ENCODE data around the gene GPR42.

DNA sequence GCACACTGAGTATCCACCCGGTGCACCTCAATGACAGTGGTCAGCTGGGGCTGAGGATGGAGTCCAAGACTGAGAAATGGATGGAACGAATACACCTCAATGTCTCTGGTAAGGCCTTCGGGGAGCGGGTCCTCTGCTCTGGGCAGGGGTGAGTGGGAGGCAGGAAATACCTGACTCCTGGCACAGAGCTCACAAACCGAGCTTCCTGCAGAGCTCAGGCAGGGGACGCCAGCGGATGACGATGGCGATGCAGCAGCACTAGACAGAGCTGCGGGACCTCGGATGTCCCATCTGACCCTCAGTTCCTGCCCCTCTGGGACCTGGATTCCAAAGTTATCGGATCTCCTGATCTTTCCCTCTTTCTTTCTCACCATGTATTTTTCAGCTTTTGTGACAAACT, 38.1 kb upstream of the GPR42 start:
- TF ChIP-seq, protein P1, sequence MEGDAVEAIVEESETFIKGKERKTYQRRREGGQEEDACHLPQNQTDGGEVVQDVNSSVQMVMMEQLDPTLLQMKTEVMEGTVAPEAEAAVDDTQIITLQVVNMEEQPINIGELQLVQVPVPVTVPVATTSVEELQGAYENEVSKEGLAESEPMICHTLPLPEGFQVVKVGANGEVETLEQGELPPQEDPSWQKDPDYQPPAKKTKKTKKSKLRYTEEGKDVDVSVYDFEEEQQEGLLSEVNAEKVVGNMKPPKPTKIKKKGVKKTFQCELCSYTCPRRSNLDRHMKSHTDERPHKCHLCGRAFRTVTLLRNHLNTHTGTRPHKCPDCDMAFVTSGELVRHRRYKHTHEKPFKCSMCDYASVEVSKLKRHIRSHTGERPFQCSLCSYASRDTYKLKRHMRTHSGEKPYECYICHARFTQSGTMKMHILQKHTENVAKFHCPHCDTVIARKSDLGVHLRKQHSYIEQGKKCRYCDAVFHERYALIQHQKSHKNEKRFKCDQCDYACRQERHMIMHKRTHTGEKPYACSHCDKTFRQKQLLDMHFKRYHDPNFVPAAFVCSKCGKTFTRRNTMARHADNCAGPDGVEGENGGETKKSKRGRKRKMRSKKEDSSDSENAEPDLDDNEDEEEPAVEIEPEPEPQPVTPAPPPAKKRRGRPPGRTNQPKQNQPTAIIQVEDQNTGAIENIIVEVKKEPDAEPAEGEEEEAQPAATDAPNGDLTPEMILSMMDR (IDR thresholded peaks at IDR 0.05 in 8 of 11, conservative IDR thresholded peaks at IDR 0.05 in 3 of 11) = no peak
- TF ChIP-seq POLR2A (IDR thresholded peaks at IDR 0.05) (no peak), POLR2AphosphoS5 (IDR thresholded peaks at IDR 0.05) (peak; percentile 68 to 75 (median 69))

All from spleen (tissue), 7 donors.